NK-92 (cell line): ENCODE results near the gene ACSF3.
"Not testable (repeated sequence)": the region's sequence is repeated elsewhere in the genome, so short reads cannot be mapped to it uniquely, and the experiment has no call there.

Experiments used
- DNase-seq: peaks from one replicate; lab custom pipeline; 2025; ENCODE audit not compliant: unreplicated experiment; lab: John Stamatoyannopoulos, UW

ACSF3 gene

GRCh38 chr16:89156740-89157645, 63.3 kb downstream of the ACSF3 start:
- no peak for DNase-seq

- no peak for DNase-seq
Observed at GRCh38 chr16:89157778-89158177, 64.1 kb downstream of the ACSF3 start.

DNA sequence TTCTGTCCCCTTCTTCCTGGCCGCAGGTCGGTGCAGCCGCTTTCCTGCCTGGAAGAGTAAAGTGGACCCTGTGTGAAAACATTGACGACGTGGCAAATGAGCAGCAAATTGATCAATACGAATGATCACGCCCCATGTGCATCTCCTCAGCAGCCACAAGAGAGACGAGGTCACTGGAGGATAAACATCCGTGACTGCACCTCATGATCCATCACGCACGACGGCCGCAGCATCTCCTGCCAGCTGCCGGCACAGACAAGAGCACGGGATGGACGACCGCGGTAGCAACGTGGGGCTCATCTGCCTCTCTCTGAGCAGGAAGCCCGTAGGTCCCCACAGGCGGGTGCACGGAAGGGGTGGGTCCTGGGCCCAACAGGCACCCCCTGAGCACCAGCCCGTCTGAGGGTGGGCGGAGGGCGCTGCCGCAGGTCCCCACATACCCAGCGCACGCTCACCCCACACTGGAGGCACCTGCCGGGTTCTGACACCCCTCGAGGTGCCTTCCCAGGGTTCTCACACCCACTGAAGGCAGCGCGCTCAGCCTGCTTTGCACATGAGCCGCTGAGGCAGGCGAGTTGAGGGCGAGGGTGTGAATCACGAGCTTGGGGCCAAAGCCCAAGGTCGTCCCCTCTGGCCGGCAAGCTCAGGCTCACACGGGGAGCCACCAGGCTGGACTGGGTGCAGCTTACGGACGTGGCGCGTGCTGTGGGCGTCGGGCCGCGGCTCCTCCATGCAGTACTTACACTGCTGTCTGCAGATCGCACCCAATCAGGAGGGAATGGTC, 65.6 kb downstream of the ACSF3 start:
- DNase-seq = no peak

GRCh38 chr16:89159850-89160354, 66.2 kb downstream of the ACSF3 start:
- DNase-seq = no peak

DNA sequence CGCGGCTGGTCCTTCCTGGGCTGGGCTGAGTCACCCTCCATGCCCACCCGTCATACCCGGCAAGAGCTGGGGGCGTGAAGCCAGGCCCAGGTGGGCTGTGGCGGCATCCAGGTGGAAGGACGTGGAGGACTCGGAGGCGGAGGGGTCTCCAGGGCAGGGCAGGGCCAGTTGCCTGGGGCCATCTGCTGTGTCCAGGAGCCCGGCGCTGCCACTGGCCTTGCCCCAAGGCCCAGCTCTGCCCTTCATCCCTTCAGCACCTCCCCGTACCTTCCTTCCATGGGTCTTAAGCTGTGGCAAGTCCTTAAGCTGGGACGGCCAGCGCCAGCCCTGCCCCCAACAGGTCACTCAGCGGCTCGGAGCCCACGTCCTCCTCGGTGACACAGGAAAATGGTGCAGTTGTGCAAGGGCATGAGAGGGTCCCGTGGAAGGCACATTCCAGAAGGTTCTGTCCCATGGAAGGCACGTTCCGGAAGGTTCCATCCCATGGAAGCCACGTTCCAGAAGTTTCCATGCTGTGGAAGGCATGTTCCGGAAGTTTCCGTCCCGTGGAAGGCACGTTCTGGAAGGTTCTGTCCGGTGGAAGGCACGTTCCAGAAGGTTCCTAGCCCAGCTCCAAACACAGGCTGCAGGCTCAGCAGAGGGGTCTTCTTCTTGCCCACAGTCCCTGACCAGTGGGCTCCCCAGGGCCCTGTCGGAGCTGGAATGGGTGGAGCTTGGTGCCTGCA, 67.5 kb downstream of the ACSF3 start:
- no peak for DNase-seq

DNA sequence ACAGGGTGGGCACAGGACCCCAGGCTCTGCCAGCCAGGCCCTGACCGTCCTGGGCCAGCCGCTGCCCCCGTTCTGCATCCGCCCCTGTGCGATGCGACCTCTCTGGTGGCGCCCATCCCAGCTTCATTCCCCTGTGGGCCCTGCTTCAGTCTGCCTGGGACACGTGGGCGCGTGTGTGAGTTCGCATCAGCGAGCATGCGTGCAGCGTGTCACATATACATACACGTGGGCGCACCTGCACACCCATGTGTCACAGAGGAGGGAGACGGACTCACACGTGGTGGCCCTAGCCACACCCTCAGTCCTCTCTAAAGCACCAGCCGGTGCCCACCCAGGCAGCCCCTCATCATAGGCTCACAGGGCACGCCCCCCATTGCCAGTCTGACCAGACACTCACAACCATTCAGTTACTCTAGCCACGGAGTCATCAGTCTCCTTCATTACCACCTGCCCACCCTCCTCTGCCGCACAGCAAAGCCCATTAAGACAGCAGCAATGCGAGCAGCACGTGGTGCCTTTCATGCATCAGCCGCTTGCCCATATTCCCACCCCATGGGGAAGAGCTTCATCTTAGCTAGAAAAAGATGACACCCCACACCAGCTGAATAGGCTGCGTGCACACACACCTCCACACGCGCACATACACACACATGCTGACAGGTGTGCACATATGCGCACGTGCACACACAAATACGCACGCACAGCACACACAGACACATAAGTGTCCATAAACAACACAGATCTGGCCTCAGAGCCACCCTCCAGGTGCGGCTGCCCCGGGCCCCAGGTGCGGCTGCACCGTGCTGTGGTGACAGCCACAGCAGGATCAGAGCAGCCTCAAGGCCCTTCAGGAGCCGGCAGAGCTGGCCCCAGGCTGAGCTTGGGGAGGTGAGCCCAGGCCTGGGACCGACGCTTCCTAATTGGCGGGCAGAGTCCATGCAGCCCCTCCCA, 68.4 kb downstream of the ACSF3 start:
- no peak for DNase-seq

- no peak for DNase-seq
Observed at GRCh38 chr16:89163297-89163696, 69.6 kb downstream of the ACSF3 start.

DNA sequence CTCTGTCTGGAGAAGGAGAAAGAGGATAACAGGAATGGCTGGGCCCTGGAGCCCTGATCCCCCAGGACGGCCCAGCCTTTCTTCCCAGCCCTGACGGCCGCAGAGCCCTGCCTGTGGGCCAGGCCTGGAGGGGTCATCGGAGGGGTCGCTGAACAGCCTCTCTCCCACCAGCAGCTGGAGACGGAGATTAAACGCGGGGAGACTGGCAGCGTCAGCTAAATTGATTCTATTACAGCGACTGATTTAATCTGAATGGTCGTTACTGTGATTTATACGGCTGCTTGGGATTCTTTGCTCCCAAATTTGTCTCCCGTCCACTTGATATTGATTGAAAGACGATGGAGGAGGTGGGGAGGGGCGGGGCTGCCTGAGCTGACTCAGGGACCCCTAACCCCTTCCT, 70.8 kb downstream of the ACSF3 start:
- no peak for DNase-seq

GRCh38 chr16:89164847-89165680, 71.4 kb downstream of the ACSF3 start:
- DNase-seq = no peak

GRCh38 chr16:89165681-89165979, 72.0 kb downstream of the ACSF3 start:
- not testable (repeated sequence) for DNase-seq

- DNase-seq = no peak
Observed at GRCh38 chr16:89166696-89167424, 73.2 kb downstream of the ACSF3 start.

DNA sequence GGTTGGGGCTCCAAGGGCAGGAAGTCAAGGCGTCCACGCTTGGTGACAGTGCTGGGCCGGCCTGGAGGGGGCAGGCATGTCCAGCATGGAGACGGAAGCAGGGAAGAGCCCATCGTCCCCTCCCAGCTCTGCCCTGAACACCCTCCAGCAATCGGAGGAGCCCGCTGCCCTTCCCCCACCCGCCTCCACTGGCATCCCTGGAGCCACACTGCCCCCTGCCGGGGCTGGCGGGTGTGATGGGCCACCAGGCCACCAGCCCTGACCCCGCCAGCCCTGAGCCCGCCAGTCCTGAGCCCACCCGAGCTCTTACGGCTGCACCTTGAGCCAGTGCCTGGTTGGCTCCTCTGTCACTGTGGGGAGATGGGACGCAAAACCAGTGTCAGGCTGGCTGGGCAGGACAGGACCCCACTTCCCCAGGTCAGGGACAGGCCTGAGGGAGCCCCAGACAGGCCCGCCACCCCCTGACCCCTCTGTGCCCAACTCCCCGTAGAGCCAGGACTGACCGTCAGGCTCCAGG, 73.8 kb downstream of the ACSF3 start:
- DNase-seq = no peak

GRCh38 chr16:89168381-89169189, 74.9 kb downstream of the ACSF3 start:
- DNase-seq = no peak

- DNase-seq = no peak
Observed at GRCh38 chr16:89169778-89170177, 76.1 kb downstream of the ACSF3 start.

DNA sequence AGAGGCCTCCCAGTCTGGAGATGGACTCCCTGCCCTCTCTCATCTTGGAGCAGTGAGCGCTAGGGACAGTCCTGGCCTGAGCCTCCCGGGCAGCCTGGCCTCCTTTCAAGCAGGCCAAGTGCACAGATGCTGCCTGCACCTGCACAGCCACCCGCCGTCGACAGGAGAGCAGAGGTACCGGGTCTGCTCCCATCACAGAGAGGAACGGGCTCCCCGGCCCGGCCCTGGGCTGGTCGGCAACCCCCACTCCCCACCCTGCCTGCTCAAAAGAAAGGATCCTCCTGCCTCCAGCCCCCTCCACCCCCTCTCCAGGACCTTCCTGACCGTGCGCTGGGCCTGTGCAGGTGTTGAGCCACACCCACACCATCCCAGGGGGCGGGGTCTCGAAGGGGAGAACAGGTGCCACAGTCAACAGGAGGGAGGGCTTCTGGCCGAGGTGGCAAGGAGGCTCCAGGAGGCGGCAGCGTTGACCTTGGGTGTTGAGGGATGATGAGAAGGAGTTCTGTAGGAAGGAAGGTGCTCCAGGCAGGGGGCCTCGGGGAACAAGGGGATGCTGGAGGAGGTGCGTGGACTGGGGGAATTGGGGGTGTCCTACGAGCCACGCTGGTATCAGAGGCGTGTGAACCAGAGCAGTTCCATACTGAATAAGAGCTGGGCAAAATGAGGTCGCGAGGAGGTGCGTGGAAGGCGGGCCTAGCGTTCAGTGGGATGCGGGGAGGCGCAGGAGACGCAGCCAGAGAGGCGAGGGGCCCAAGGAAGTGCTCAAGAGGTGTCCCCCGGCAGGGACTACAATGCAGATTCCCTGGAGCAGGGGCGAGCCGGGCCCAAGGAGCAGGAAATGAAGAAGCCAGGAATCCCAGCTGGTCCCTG, 76.9 kb downstream of the ACSF3 start:
- DNase-seq = no peak

DNA sequence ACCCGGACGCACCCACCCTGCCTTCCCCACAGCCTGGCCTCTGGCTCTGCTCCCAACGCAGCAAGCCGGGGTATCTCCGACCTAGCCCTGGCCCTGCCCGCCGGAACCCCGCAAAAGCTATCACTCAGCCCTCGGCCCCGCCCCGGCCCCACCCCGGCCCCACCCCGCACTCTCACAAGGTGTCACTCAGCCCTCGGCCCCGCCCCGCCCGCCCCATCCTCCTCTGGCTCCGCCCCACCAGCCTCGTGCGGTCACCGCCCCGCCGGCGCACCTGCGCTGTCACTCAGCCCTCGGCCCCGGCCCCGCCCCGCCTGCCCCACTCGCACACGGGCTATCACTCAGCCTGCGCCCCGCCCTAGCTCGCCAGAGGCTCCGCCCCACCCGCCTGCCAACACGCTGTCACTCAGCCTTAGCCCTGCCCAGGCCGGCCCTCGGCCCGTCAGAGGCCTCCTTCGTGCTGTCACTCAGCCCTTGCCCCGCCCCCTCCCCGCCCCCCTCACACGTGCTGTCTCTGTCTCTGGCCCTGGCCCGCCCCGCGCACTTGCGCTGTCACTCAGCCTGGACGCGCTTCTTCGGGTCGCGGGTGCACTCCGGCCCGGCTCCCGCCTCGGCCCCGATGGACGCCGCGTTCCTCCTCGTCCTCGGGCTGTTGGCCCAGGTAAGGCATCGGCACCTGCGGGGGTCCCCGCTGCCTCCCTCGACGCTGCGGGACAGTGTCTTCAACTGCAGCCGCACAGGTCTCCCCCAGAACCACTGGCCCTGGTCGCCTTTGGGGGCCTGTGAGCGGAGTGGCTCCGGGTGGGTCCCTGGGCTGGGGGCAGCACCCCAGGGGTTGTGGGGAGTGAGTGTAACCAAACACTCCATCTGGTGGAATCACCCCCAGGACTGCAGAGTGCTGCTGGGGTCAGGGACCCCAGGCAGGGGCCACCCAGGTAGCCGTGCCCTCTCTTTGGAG, 77.8 kb downstream of the ACSF3 start, which contains the start of gene CDH15:
Gene CDH15 (plus strand): TSS at position 533 of the 955 bp plus-strand sequence. CDS start 84 bp downstream, at position 617.
- DNase-seq = peak; percentile 55
